GM12878 (cell line): ENCODE measurements around the gene STK35. TPM values are rescaled to one million over a fixed set of nuclear protein-coding genes. Genes with fewer than 3 reads are reported as not detected.

Experiments used
- ATAC-seq: fragments of 200-7000 bp; cut with Tn5 transposase; 3 replicates; pipeline ENCODE4 v1.9.1; 2020; ENCODE audit warnings: mild to moderate bottlenecking, moderate library complexity
- BruUV-seq: library from RNA; stranded (reverse); fragments of 400-500 nt; replicated peaks from 2 replicates; lab custom pipeline; 2021; lab: Mats Ljungman, UMichigan
- CTCF ChIA-PET: fragments of 300-600 bp; sonication (Branson Sonifier 250); formaldehyde crosslinking; extraction: SDS; loops from one replicate; lab custom pipeline; 2021; ENCODE audit warnings: inconsistent platforms; lab: Yijun Ruan, JAX
- POLR2A ChIA-PET: fragments of 350-600 bp; formaldehyde crosslinking; extraction: SDS; loops from one replicate; lab custom pipeline; 2021; ENCODE audit warnings: inconsistent platforms; lab: Charles Lee
- RAD21 ChIA-PET: fragments of 300-600 bp; sonication (Branson Sonifier 250); formaldehyde crosslinking; loops from one replicate; lab custom pipeline; 2023; ENCODE audit warnings: antibody characterized with exemption; ENCODE audit not compliant: unreplicated experiment; lab: Charles Lee
- SMC1A ChIA-PET: fragments of 300-600 bp; sonication (Branson Sonifier 250); formaldehyde crosslinking; loops from one replicate; lab custom pipeline; 2023; ENCODE audit not compliant: unreplicated experiment, uncharacterized antibody; lab: Charles Lee
- DNase-seq: peaks from one replicate; pipeline ENCODE4 v3.0.0-alpha.2; 2011; ENCODE audit warnings: low read depth, low spot score
- FAIRE-seq: peaks from 3 replicates; lab custom pipeline; 2011; peaks lifted over from hg19 to GRCh38; lab: Jason Lieb, UNC
- H2AFZ ChIP-seq: 2 replicates; pipeline ENCODE4 v1.6.0; 2011; ENCODE audit warnings: low read depth, low read length, control low read depth; ENCODE audit not compliant: control insufficient read depth
- H3K27ac ChIP-seq: 2 replicates; pipeline ENCODE4 v1.5.1; 2011; ENCODE audit warnings: control low read depth; ENCODE audit not compliant: control insufficient read depth, insufficient read depth
- H3K27me3 ChIP-seq, 2 experiments: replicated peaks in 1 of 2; 2 replicates each; pipeline versions ENCODE4 v1.6.0 to v1.6.1; 2011; ENCODE audit warnings: low read length in 1 of 2; ENCODE audit not compliant: control insufficient read depth in 2 of 2, insufficient read depth in 2 of 2
- H3K36me3 ChIP-seq, 2 experiments: 2 replicates each; pipeline ENCODE4 v1.5.1; 2011; ENCODE audit warnings: low read length in 1 of 2; ENCODE audit not compliant: control insufficient read depth in 2 of 2, insufficient read depth in 2 of 2
- H3K4me1 ChIP-seq: 2 replicates; pipeline ENCODE4 v1.6.1; 2011; ENCODE audit warnings: mild to moderate bottlenecking, low read length, moderate library complexity, mixed read lengths; ENCODE audit not compliant: control insufficient read depth, insufficient read depth
- H3K4me2 ChIP-seq: 2 replicates; pipeline ENCODE4 v1.6.0; 2011; ENCODE audit warnings: control low read depth; ENCODE audit not compliant: control insufficient read depth, insufficient read depth
- H3K4me3 ChIP-seq: fragments of 200-600 bp; sonication (generic); 2 replicates; pipeline ENCODE4 v1.5.1; 2016
- H3K79me2 ChIP-seq: 2 replicates; pipeline ENCODE4 v1.6.0; 2011; ENCODE audit warnings: low read length; ENCODE audit not compliant: control insufficient read depth, insufficient read depth
- H3K9ac ChIP-seq: 2 replicates; pipeline ENCODE4 v1.8.0; 2011; ENCODE audit warnings: low read length, control low read depth, mixed read lengths; ENCODE audit not compliant: control insufficient read depth, insufficient read depth
- H3K9me3 ChIP-seq: replicated peaks from 3 replicates; pipeline ENCODE4 v1.5.1; 2011; ENCODE audit warnings: mild to moderate bottlenecking, low read length; ENCODE audit not compliant: control insufficient read depth, insufficient read depth
- H4K20me1 ChIP-seq: 2 replicates; pipeline ENCODE4 v1.6.0; 2011; ENCODE audit not compliant: control insufficient read depth, insufficient read depth
- BACH1 ChIP-seq: fragments of 450-650 bp; IDR thresholded peaks from 2 replicates; pipeline ENCODE4 v1.6.1; 2017; ENCODE audit warnings: mild to moderate bottlenecking, borderline replicate concordance
- IKZF1 ChIP-seq: fragments of 450-650 bp; conservative IDR thresholded peaks from 2 replicates; pipeline ENCODE4 v1.6.1; 2017; ENCODE audit warnings: antibody characterized with exemption, mild to moderate bottlenecking
- NR2C1 ChIP-seq: fragments of 450-650 bp; IDR thresholded peaks from 2 replicates; pipeline ENCODE4 v1.6.1; 2017; ENCODE audit warnings: antibody characterized with exemption, mild to moderate bottlenecking, moderate library complexity
- PRDM15 ChIP-seq: fragments of 450-650 bp; formaldehyde crosslinking; IDR thresholded peaks from 2 replicates; pipeline ENCODE4 v1.4.0; 2020; ENCODE audit warnings: mild to moderate bottlenecking, moderate library complexity
- RAD51 ChIP-seq: fragments of 450-650 bp; IDR thresholded peaks from 2 replicates; pipeline ENCODE4 v1.6.1; 2016; ENCODE audit warnings: moderate library complexity, mild to moderate bottlenecking, inconsistent platforms
- SPI1 ChIP-seq: IDR thresholded peaks from 2 replicates; pipeline ENCODE4 v1.6.1; 2011; ENCODE audit warnings: low read depth, mild to moderate bottlenecking, low read length, moderate library complexity, borderline replicate concordance; ENCODE audit not compliant: insufficient read depth
- YBX1 ChIP-seq: fragments of 450-650 bp; IDR thresholded peaks from 2 replicates; pipeline ENCODE4 v1.6.1; 2016; ENCODE audit warnings: antibody characterized with exemption
- YY1 ChIP-seq: IDR thresholded peaks from 2 replicates; pipeline ENCODE4 v1.6.1; 2011; ENCODE audit warnings: low read depth, mild to moderate bottlenecking, low read length
- ZBTB33 ChIP-seq: fragments of 450-650 bp; IDR thresholded peaks from 2 replicates; pipeline ENCODE4 v1.6.1; 2017; ENCODE audit warnings: mild to moderate bottlenecking
- ZNF687 ChIP-seq: fragments of 450-650 bp; IDR thresholded peaks from 2 replicates; pipeline ENCODE4 v1.6.1; 2017; ENCODE audit warnings: mild to moderate bottlenecking, moderate library complexity
- ZZZ3 ChIP-seq: IDR thresholded peaks from 2 replicates; pipeline ENCODE4 v1.6.1; 2011; ENCODE audit warnings: low read depth; ENCODE audit not compliant: control insufficient read depth, insufficient read length
- WGBS: methylation state at CpG from one replicate; pipeline ENCODE4 v1.1.6; 2016; ENCODE audit warnings: low lambda C conversion rate; ENCODE audit not compliant: insufficient replicate concordance, insufficient coverage; ENCODE audit errors: missing lambda C conversion rate; 5-methylcytosine and 5-hydroxymethylcytosine counted together
- in situ Hi-C: fragments of 300-500 bp; cut with MboI; formaldehyde crosslinking; loops from 9 replicates; pipeline ENCODE4 v1.14.3; 2018; ENCODE audit warnings: mixed read lengths
- intact Hi-C: fragments of 100-400 bp; cut with micrococcal nuclease; formaldehyde crosslinking; loops from one replicate; pipeline ENCODE4 v1.14.2; 2022; ENCODE audit not compliant: unreplicated experiment
- polyA plus RNA-seq, 11 experiments: library from polyadenylated mRNA; depleted of rRNA in 4 of 11; unstranded in 6 of 11; stranded (reverse) in 5 of 11; fragments of >200 nt; fragmentation: Nextera tagmentation in 4 of 11; fragmentation: Illumina TruSeq in 1 of 11; extraction: Ambion mirVana in 4 of 11; extraction: Trizol in 1 of 11; gene quantifications; 1 replicate in 1 of 11; 2 replicates in 10 of 11; pipeline versions ENCODE4 v1.2.1 to v1.2.3, GENCODE V29; 2011 to 2016; ENCODE audit warnings: inconsistent platforms in 2 of 11, missing spikeins in 2 of 11, low read depth in 1 of 11
- total RNA-seq, 4 experiments: library from RNA; depleted of rRNA in 3 of 4; stranded (reverse); fragments of >200 nt in 3 of 4; fragmentation: Illumina TruSeq in 1 of 4; extraction: Trizol in 1 of 4; gene quantifications; 2 replicates each; pipeline versions ENCODE4 v1.2.1 to v1.2.3, GENCODE V29; 2013 to 2021

STK35 gene
- total and polyA plus RNA-seq, 10 of the 15 experiments (the other 5 are each of a cell fraction or from before 2014, with no cell fraction given) = 2.9 to 19.4 (median 9.6) TPM

- TF ChIP-seq SPI1 (no peak), ZBTB33 (no peak)
These were observed 6.9 kb downstream of the STK35 start (continued) for GRCh38 chr20:2108498-2108897.

GRCh38 chr20:2108987-2109386, 7.4 kb downstream of the STK35 start:
- Histone ChIP-seq H3K27me3 (no peaks in the 10 kb centered on the region), H3K4me3 (no peak overlapping the region), H3K79me2 (peaks cover 73% of the 10 kb centered on the region), H3K9me3 (no peaks in the 10 kb centered on the region), H3K9ac (no peak overlapping the region), H3K4me2 (no peak overlapping the region), H4K20me1 (no peaks in the 10 kb centered on the region), H2AFZ (no peak overlapping the region), H3K27ac (no peak overlapping the region), H3K4me1 (peaks cover 13% of the 10 kb centered on the region), H3K36me3 (peaks cover 4 to 19% of the 10 kb centered on the region in 2 experiments; a peak in 3 of 4 replicates)
- ChIA-PET POLR2A (no interaction called here), CTCF (interaction anchor here (1.0 to 3.9 kb wide), 4 partner anchors 15 to 63 kb away, joined by 3 to 17 read pairs (median 5); no protein-coding TSS in a partner anchor), RAD21 (interaction anchor here (1.0 to 1.5 kb wide), 3 partner anchors 16 to 63 kb away, joined by 3 to 5 read pairs (median 5); no protein-coding TSS in a partner anchor), SMC1A (interaction anchor here (0.6 to 2.9 kb wide), 6 partner anchors 11 to 615 kb away, joined by 3 to 14 read pairs (median 4); no protein-coding TSS in a partner anchor)
- FAIRE-seq (no peak), ATAC-seq (0 out of 3 replicates have a peak, but pooled peaks have one; percentile 4), DNase-seq (no peak)
- no TSS peak for BruUV-seq
- WGBS = 62% methylated on average over 4 of the region's 4 CpGs
- intact Hi-C loops = loop anchor here (10.0 kb wide), 1 partner anchor 204 kb away; no protein-coding TSS in a partner anchor
- in situ Hi-C loops = no loop called here
- no peak for TF ChIP-seq RAD51
- TF ChIP-seq YY1 = no peak
- no peak for TF ChIP-seq NR2C1
- no peak for TF ChIP-seq IKZF1
- no peak for TF ChIP-seq BACH1
- TF ChIP-seq ZNF687 = no peak
- TF ChIP-seq ZZZ3 = no peak
- no peak for TF ChIP-seq PRDM15
- TF ChIP-seq YBX1 = no peak
